Heart left ventricle (tissue), 13 donors: ENCODE results near the gene DDTL.

ENCODE experiments used
- CTCF ChIP-seq, 12 donors: fragments of 200-600 bp; sonication (generic) in 4 of 12; IDR thresholded peaks; one replicate each; pipeline versions ENCODE4 v1.5.0 to v1.8.0; 2018 to 2022; ENCODE audit warnings: antibody characterized with exemption in 12 of 12, mild to moderate bottlenecking in 5 of 12
- POLR2A ChIP-seq, 2 donors: fragments of 450-650 bp; IDR thresholded peaks; one replicate each; pipeline ENCODE4 v1.6.1; 2017; ENCODE audit warnings: antibody characterized with exemption in 2 of 2, mild to moderate bottlenecking in 2 of 2, moderate library complexity in 2 of 2
- donor health status: ischemic (EF 13 %, LVEDD 7.1; RV severe dilation, severe dysfunction).
- donor health status: DM: no; HTN: yes; CAD: no.
- donor health status: DM: no; HTN: no; CAD: no.
- donor health status: ischemic (EF 25% LVEDD 6.9; RV normal size, moderate dysfunction).
- donor health status: ischemic (EF 25% LVEDD 5.7; RV mildly dilated, moderate dysfunction).
- donor health status: ischemic (EF 35%, LVEDD 5.7; RV mildly dilated, moderate dysfunction).
- donor health status: nonischemic (EF 11% LVEDD 7.7; RV severe dilation, severe dysfunction).
- donor health status: DM: yes; HTN: yes; CAD: no.
- donor health status: PGD.
- donor health status: ischemic (EF 29% LVEDD 5.4; RV normal size, mild dysfunction).
- donor health status: nonischemic (EF 23%, LVEDD 6.1; RV moderate dilation, normal function).

- no peak for TF ChIP-seq CTCF (IDR thresholded peaks at IDR 0.05)
- no peak for TF ChIP-seq POLR2A (IDR thresholded peaks at IDR 0.05)
Observed at GRCh38 chr22:24002272-24002671, 35.6 kb downstream of the DDTL start.
